ENCODE measurements around the gene COTL1.

GRCh38 chr16:84640145-84640544, 22.3 kb upstream of the COTL1 start:
- no peak for TF ChIP-seq REST (IDR thresholded peaks at IDR 0.05; ENCODE audit: insufficient read depth in 1 of 2, low read depth in 2 of 2, low read length in 2 of 2)
- no peak for TF ChIP-seq POLR2AphosphoS5 (IDR thresholded peaks at IDR 0.05; ENCODE audit: low read depth, low read length)
- TF ChIP-seq TAF1 (IDR thresholded peaks at IDR 0.05; ENCODE audit: borderline replicate concordance, insufficient read depth, low read length) = no peak
- TF ChIP-seq SIN3A (IDR thresholded peaks at IDR 0.05; ENCODE audit: borderline replicate concordance, insufficient read depth, low read length) = no peak
